Measurements from ENCODE around the gene COX20.
"Not testable (repeated sequence)": the region's sequence is repeated elsewhere in the genome, so short reads cannot be mapped to it uniquely, and the experiment has no call there.

- TF ChIP-seq POLR2A, CTCF (IDR thresholded peaks at IDR 0.05): not testable (repeated sequence)
Measured at GRCh38 chr1:244794516-244794915, 40.9 kb upstream of the COX20 start.
